ENCODE measurements around the gene CYTH1.

GRCh38 chr17:78736526-78737079 is 45.5 kb downstream of the CYTH1 start:
- TF ChIP-seq POLR2AphosphoS5 (IDR thresholded peaks at IDR 0.05), result peak; percentile 65 to 94 (median 93)
- TF ChIP-seq CTCF (IDR thresholded peaks at IDR 0.05), result peak in 4 of 5 experiments; percentile 12 to 66 (median 36)
